ENCODE results near the gene EXO1. TPM values are rescaled to one million over a fixed set of nuclear protein-coding genes. Genes with fewer than 3 reads are reported as not detected.
"Not testable (repeated sequence)": the region's sequence is repeated elsewhere in the genome, so short reads cannot be mapped to it uniquely, and the experiment has no call there.

EXO1 gene
- total RNA-seq, 1 donor from 2014 or later, result 4.2 TPM

- Histone ChIP-seq H3K4me3 (ENCODE audit: low read length in 3 of 3) (no peak overlapping the region), H3K36me3 (ENCODE audit: control insufficient read depth in 3 of 3, insufficient read depth in 3 of 3, low read length in 3 of 3) (no peaks in the 10 kb centered on the region), H3K9me3 (ENCODE audit: control insufficient read depth in 3 of 3, low read length in 3 of 3) (no peaks in the 10 kb centered on the region), H3K9ac (ENCODE audit: low read depth in 1 of 3, low read length in 3 of 3) (no peak overlapping the region), H3K27me3 (ENCODE audit: control insufficient read depth in 3 of 3, insufficient read depth in 3 of 3, low read length in 3 of 3) (no peaks in the 10 kb centered on the region), H3K4me1 (ENCODE audit: control insufficient read depth in 3 of 3, insufficient read depth in 3 of 3, low read length in 3 of 3) (no peaks in the 10 kb centered on the region), H3K27ac (ENCODE audit: low read depth, low read length) (no peak overlapping the region)
These were observed 29.9 kb upstream of the EXO1 start for GRCh38 chr1:241817956-241818612.

GRCh38 chr1:241819340-241819866, 28.6 kb upstream of the EXO1 start:
- H3K9me3 ChIP-seq (ENCODE audit: control insufficient read depth in 3 of 3, low read length in 3 of 3), result no peaks in the 10 kb centered on the region
- no peaks in the 10 kb centered on the region for H3K4me1 ChIP-seq (ENCODE audit: control insufficient read depth in 3 of 3, insufficient read depth in 3 of 3, low read length in 3 of 3)
- H3K27ac ChIP-seq (ENCODE audit: low read depth, low read length), result no peak overlapping the region
- no peak overlapping the region for H3K9ac ChIP-seq (ENCODE audit: low read depth in 1 of 3, low read length in 3 of 3)
- H3K4me3 ChIP-seq (ENCODE audit: low read length in 3 of 3), result no peak overlapping the region
- H3K36me3 ChIP-seq (ENCODE audit: control insufficient read depth in 3 of 3, insufficient read depth in 3 of 3, low read length in 3 of 3), result no peaks in the 10 kb centered on the region
- no peaks in the 10 kb centered on the region for H3K27me3 ChIP-seq (ENCODE audit: control insufficient read depth in 3 of 3, insufficient read depth in 3 of 3, low read length in 3 of 3)

GRCh38 chr1:241821363-241821762, 26.6 kb upstream of the EXO1 start:
- no peaks in the 10 kb centered on the region for H3K4me1 ChIP-seq (ENCODE audit: control insufficient read depth in 3 of 3, insufficient read depth in 3 of 3, low read length in 3 of 3)

GRCh38 chr1:241822846-241823245, 25.2 kb upstream of the EXO1 start:
- H3K9me3 ChIP-seq (ENCODE audit: control insufficient read depth in 3 of 3, low read length in 3 of 3), result no peaks in the 10 kb centered on the region
- H3K27me3 ChIP-seq (ENCODE audit: control insufficient read depth in 3 of 3, insufficient read depth in 3 of 3, low read length in 3 of 3), result no peaks in the 10 kb centered on the region
- no peak overlapping the region for H3K9ac ChIP-seq (ENCODE audit: low read depth in 1 of 3, low read length in 3 of 3)
- H3K4me3 ChIP-seq (ENCODE audit: low read length in 3 of 3), result no peak overlapping the region
- no peak overlapping the region for H3K27ac ChIP-seq (ENCODE audit: low read depth, low read length)
- H3K4me1 ChIP-seq (ENCODE audit: control insufficient read depth in 3 of 3, insufficient read depth in 3 of 3, low read length in 3 of 3), result no peaks in the 10 kb centered on the region
- no peaks in the 10 kb centered on the region for H3K36me3 ChIP-seq (ENCODE audit: control insufficient read depth in 3 of 3, insufficient read depth in 3 of 3, low read length in 3 of 3)

More at GRCh38 chr1:241821363-241821762, 26.6 kb upstream of the EXO1 start:
- no peak overlapping the region for H3K9ac ChIP-seq (ENCODE audit: low read depth in 1 of 3, low read length in 3 of 3)
- no peak overlapping the region for H3K4me3 ChIP-seq (ENCODE audit: low read length in 3 of 3)
- no peaks in the 10 kb centered on the region for H3K27me3 ChIP-seq (ENCODE audit: control insufficient read depth in 3 of 3, insufficient read depth in 3 of 3, low read length in 3 of 3)
- no peak overlapping the region for H3K27ac ChIP-seq (ENCODE audit: low read depth, low read length)
- no peaks in the 10 kb centered on the region for H3K36me3 ChIP-seq (ENCODE audit: control insufficient read depth in 3 of 3, insufficient read depth in 3 of 3, low read length in 3 of 3)
- no peaks in the 10 kb centered on the region for H3K9me3 ChIP-seq (ENCODE audit: control insufficient read depth in 3 of 3, low read length in 3 of 3)

- Histone ChIP-seq H3K27ac (ENCODE audit: low read depth, low read length) (no peak overlapping the region), H3K36me3 (ENCODE audit: control insufficient read depth in 3 of 3, insufficient read depth in 3 of 3, low read length in 3 of 3) (no peaks in the 10 kb centered on the region)
These were observed 24.1 kb upstream of the EXO1 start for GRCh38 chr1:241823925-241824324.

GRCh38 chr1:241825581-241825980, 22.4 kb upstream of the EXO1 start:
- Histone ChIP-seq H3K27ac (ENCODE audit: low read depth, low read length) (no peak overlapping the region), H3K4me1 (ENCODE audit: control insufficient read depth in 3 of 3, insufficient read depth in 3 of 3, low read length in 3 of 3) (no peaks in the 10 kb centered on the region), H3K36me3 (ENCODE audit: control insufficient read depth in 3 of 3, insufficient read depth in 3 of 3, low read length in 3 of 3) (no peaks in the 10 kb centered on the region), H3K9me3 (ENCODE audit: control insufficient read depth in 3 of 3, low read length in 3 of 3) (no peaks in the 10 kb centered on the region), H3K9ac (ENCODE audit: low read depth in 1 of 3, low read length in 3 of 3) (no peak overlapping the region), H3K27me3 (ENCODE audit: control insufficient read depth in 3 of 3, insufficient read depth in 3 of 3, low read length in 3 of 3) (no peaks in the 10 kb centered on the region), H3K4me3 (ENCODE audit: low read length in 3 of 3) (no peak overlapping the region)

More at GRCh38 chr1:241823925-241824324, 24.1 kb upstream of the EXO1 start:
- Histone ChIP-seq H3K4me3 (ENCODE audit: low read length in 3 of 3) (no peak overlapping the region), H3K4me1 (ENCODE audit: control insufficient read depth in 3 of 3, insufficient read depth in 3 of 3, low read length in 3 of 3) (no peaks in the 10 kb centered on the region), H3K27me3 (ENCODE audit: control insufficient read depth in 3 of 3, insufficient read depth in 3 of 3, low read length in 3 of 3) (no peaks in the 10 kb centered on the region), H3K9me3 (ENCODE audit: control insufficient read depth in 3 of 3, low read length in 3 of 3) (no peaks in the 10 kb centered on the region), H3K9ac (ENCODE audit: low read depth in 1 of 3, low read length in 3 of 3) (no peak overlapping the region)

GRCh38 chr1:241826613-241827012, 21.4 kb upstream of the EXO1 start:
- not testable (repeated sequence) for H3K9ac ChIP-seq (ENCODE audit: low read depth in 1 of 3, low read length in 3 of 3); H3K27ac ChIP-seq (ENCODE audit: low read depth, low read length); H3K36me3 ChIP-seq (ENCODE audit: control insufficient read depth in 3 of 3, insufficient read depth in 3 of 3, low read length in 3 of 3); H3K9me3 ChIP-seq (ENCODE audit: control insufficient read depth in 3 of 3, low read length in 3 of 3); H3K4me3 ChIP-seq (ENCODE audit: low read length in 3 of 3); H3K4me1 ChIP-seq (ENCODE audit: control insufficient read depth in 3 of 3, insufficient read depth in 3 of 3, low read length in 3 of 3); H3K27me3 ChIP-seq (ENCODE audit: control insufficient read depth in 3 of 3, insufficient read depth in 3 of 3, low read length in 3 of 3)

- no peak overlapping the region for H3K9ac ChIP-seq (ENCODE audit: low read depth in 1 of 3, low read length in 3 of 3)
- H3K27ac ChIP-seq (ENCODE audit: low read depth, low read length), result no peak overlapping the region
- H3K4me3 ChIP-seq (ENCODE audit: low read length in 3 of 3), result no peak overlapping the region
- H3K27me3 ChIP-seq (ENCODE audit: control insufficient read depth in 3 of 3, insufficient read depth in 3 of 3, low read length in 3 of 3), result no peaks in the 10 kb centered on the region
- H3K4me1 ChIP-seq (ENCODE audit: control insufficient read depth in 3 of 3, insufficient read depth in 3 of 3, low read length in 3 of 3), result no peaks in the 10 kb centered on the region
- H3K9me3 ChIP-seq (ENCODE audit: control insufficient read depth in 3 of 3, low read length in 3 of 3), result no peaks in the 10 kb centered on the region
- no peaks in the 10 kb centered on the region for H3K36me3 ChIP-seq (ENCODE audit: control insufficient read depth in 3 of 3, insufficient read depth in 3 of 3, low read length in 3 of 3)
These were observed 20.7 kb upstream of the EXO1 start for GRCh38 chr1:241827264-241827663.

- Histone ChIP-seq H3K9ac (ENCODE audit: low read depth in 1 of 3, low read length in 3 of 3) (no peak overlapping the region), H3K27ac (ENCODE audit: low read depth, low read length) (no peak overlapping the region), H3K4me1 (ENCODE audit: control insufficient read depth in 3 of 3, insufficient read depth in 3 of 3, low read length in 3 of 3) (no peaks in the 10 kb centered on the region)
These were observed 19.5 kb upstream of the EXO1 start for GRCh38 chr1:241828463-241829021.

GRCh38 chr1:241829468-241829867, 18.5 kb upstream of the EXO1 start:
- Histone ChIP-seq H3K4me3 (ENCODE audit: low read length in 3 of 3) (no peak overlapping the region), H3K27ac (ENCODE audit: low read depth, low read length) (no peak overlapping the region), H3K9me3 (ENCODE audit: control insufficient read depth in 3 of 3, low read length in 3 of 3) (no peaks in the 10 kb centered on the region), H3K36me3 (ENCODE audit: control insufficient read depth in 3 of 3, insufficient read depth in 3 of 3, low read length in 3 of 3) (no peaks in the 10 kb centered on the region), H3K4me1 (ENCODE audit: control insufficient read depth in 3 of 3, insufficient read depth in 3 of 3, low read length in 3 of 3) (no peaks in the 10 kb centered on the region), H3K27me3 (ENCODE audit: control insufficient read depth in 3 of 3, insufficient read depth in 3 of 3, low read length in 3 of 3) (no peaks in the 10 kb centered on the region), H3K9ac (ENCODE audit: low read depth in 1 of 3, low read length in 3 of 3) (no peak overlapping the region)

More at GRCh38 chr1:241828463-241829021, 19.5 kb upstream of the EXO1 start:
- Histone ChIP-seq H3K9me3 (ENCODE audit: control insufficient read depth in 3 of 3, low read length in 3 of 3) (no peaks in the 10 kb centered on the region), H3K27me3 (ENCODE audit: control insufficient read depth in 3 of 3, insufficient read depth in 3 of 3, low read length in 3 of 3) (no peaks in the 10 kb centered on the region), H3K36me3 (ENCODE audit: control insufficient read depth in 3 of 3, insufficient read depth in 3 of 3, low read length in 3 of 3) (no peaks in the 10 kb centered on the region), H3K4me3 (ENCODE audit: low read length in 3 of 3) (no peak overlapping the region)

Data from skeletal muscle tissue (tissue), 4 donors.